ENCODE results near the gene SLC6A8.
"Not testable (repeated sequence)": the region's sequence is repeated elsewhere in the genome, so short reads cannot be mapped to it uniquely, and the experiment has no call there.

The SLC6A8 gene

DNA sequence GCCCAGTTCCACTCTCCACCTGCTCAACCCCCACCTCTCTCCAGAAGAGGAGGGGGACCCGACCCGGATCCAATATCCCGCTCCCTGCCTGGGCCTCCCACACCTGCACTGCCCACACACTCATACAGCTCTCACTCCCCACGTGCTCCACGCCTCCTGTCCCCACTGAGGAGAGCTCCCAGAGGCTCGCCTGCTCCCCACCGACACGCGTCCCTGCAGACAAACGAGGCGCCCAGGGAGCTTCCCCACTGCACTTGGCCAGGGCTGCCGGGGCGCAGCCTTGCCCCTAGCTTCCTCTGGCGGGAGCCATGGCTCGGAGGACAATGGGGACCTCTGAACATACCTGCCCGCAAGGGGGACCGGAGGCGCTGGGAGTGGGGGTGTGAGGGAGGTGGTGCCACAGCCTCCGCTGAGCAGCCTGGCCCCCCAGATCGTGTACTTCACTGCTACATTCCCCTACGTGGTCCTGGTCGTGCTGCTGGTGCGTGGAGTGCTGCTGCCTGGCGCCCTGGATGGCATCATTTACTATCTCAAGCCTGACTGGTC is 5.0 kb downstream of the SLC6A8 start:
- DNase-seq (ENCODE audit: low read depth, low spot score) = no peak

DNA sequence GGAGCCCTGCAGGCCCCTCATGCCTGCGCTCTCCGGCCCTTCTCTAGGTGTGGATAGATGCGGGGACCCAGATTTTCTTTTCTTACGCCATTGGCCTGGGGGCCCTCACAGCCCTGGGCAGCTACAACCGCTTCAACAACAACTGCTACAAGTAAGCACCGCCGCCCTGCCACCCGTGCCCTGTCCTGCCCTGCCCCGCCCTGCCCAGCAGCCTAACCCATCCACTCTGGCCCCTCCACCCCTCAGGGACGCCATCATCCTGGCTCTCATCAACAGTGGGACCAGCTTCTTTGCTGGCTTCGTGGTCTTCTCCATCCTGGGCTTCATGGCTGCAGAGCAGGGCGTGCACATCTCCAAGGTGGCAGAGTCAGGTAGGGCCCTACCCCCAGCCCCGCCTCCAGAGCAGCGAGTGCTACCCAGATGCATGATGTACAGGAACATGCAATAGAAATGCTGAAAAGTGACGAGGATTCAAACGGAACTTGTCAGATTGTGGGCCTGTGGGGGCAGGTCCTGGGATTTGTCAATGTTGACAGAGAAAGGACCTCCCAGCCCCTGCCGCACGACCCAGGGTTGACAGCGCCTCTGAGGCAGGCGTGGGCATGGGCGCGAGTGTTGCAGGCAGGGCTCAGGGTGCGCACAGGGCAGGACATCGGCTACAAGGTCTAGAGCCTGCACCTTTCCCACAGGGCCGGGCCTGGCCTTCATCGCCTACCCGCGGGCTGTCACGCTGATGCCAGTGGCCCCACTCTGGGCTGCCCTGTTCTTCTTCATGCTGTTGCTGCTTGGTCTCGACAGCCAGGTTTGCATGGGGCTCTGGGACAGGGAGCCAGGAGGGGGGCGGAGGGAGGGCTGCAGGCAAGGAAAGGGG is 5.7 kb downstream of the SLC6A8 start:
- DNase-seq (ENCODE audit: low read depth, low spot score) = no peak

DNA sequence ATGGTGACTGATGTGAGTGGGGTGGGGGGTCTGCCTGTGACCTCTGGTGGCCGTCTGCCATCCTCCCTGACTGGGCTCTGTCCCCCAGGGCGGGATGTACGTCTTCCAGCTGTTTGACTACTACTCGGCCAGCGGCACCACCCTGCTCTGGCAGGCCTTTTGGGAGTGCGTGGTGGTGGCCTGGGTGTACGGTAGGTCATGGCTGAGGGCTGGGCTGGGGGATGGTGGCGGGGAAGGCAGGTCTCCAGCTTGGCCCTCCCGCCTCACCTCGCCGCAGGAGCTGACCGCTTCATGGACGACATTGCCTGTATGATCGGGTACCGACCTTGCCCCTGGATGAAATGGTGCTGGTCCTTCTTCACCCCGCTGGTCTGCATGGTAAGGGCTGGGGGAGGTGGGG is 6.5 kb downstream of the SLC6A8 start:
- not testable (repeated sequence) for DNase-seq (ENCODE audit: low read depth, low spot score)

DNA sequence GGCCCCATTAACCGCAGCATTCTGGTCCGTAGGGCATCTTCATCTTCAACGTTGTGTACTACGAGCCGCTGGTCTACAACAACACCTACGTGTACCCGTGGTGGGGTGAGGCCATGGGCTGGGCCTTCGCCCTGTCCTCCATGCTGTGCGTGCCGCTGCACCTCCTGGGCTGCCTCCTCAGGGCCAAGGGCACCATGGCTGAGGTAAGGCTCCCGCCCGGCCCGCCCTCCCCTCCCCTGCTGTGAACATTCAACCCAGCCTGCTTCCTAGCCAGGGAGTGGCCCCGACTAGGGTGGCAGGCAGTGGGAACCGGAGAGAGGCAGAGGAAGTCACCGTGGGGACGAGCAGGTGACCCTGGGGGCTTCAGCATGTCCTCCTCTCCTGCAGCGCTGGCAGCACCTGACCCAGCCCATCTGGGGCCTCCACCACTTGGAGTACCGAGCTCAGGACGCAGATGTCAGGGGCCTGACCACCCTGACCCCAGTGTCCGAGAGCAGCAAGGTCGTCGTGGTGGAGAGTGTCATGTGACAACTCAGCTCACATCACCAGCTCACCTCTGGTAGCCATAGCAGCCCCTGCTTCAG is 7.1 kb downstream of the SLC6A8 start:
- no peak for DNase-seq (ENCODE audit: low read depth, low spot score)

DNA sequence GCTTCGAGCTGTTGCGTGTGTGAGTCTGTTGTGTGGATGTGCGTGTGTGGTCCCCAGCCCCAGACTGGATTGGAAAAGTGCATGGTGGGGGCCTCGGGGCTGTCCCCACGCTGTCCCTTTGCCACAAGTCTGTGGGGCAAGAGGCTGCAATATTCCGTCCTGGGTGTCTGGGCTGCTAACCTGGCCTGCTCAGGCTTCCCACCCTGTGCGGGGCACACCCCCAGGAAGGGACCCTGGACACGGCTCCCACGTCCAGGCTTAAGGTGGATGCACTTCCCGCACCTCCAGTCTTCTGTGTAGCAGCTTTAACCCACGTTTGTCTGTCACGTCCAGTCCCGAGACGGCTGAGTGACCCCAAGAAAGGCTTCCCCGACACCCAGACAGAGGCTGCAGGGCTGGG is 8.4 kb downstream of the SLC6A8 start:
- DNase-seq (ENCODE audit: low read depth, low spot score) = no peak

DNA sequence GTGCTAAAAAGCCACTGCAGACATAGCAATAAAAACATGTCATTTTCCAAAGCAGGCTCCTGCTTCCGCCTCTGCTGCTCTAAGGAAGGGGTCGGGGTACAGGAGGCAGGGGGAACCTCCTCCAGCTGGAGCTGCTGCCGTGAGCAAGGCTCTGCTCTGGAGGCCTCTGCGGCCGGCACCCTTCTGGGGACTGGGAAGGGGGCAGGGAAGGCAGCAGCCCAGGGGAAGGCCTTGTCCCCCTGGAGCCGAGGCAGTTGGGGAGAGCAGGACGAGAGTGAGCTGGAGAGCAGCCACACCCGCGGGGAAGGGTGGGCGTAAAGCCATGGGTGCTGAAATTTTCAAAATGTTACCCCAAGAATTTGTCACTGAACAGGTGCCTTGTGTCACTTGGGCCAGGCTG is 8.8 kb downstream of the SLC6A8 start:
- not testable (repeated sequence) for DNase-seq (ENCODE audit: low read depth, low spot score)

DNA sequence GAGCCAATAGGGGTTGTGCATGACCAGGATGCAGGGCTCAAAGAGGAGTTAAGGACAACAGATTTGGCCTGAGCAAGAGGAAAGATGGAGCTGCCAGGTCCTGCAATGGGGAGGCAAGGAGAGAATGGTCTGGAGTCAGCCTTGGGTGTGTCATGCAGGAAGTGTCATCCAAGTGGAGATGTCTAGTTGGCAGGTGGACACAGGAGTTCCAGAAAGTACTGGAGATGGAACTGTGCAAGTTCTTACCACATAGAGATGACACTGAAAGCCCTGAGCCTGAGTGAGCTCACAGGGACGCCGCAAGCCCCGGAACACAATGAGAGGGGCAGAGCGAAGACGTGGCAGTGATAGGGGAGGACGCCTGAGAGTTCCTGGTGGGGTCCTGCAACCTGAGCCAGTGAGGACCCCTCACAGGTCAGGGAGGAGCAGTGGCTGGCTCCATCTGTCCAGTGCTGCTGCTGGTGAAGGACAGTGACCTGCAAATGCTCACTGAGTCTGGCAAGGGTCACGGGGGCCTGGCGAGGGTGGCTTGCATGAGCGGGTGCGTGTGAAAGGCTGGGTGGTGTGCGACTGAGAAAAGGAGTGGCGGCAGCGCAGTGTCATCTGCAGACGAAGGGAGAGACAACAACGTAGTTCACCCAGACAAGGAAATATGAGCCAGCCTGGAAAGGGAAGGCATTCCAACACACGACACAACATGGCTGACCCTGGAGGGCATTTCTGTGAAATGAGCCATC is 9.4 kb downstream of the SLC6A8 start:
- not testable (repeated sequence) for DNase-seq (ENCODE audit: low read depth, low spot score)

DNA sequence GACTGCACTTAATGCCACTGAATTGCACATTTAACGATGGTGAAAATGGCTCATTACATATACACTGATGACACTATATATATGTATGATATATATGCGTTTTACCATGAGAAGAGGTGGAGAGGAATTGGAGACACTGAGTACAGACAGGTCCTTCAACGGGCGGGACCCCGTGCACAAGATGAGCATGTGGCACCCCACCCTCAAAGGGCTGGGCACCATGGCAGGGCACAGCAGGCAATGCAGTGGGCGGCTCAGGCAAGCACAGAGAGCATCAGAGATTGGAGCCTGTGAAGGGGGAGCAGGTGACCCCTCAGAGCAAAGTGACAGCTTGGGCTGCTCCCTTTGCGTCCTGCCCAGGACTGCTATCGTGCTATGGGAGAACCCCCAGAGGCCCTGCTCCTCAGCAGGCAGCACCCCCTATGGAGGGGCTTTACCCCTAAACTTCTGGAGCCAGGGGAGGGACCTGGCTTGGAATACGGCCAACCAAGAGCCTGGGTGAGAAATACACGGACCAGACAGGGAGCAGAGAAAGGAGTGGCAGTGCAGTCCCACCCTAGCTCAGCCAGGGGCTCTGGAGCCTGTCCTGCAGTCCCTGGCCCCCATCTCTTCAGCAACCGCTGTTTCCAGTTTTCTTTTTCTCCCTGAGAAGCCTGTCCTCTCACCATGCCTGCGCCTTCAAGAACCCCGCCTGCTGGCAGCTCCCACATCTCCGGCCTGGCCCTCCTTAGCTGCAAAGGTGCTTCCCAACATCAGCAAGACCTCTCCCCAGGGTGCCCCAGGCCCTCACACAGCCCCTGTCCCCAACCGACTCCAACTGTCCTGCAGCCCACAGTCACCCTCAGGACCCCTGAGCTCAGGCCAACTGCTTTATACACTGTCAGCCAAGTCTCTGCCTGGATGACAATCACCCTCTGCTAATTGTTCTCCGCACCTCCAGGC is 10.5 kb downstream of the SLC6A8 start:
- no peak for DNase-seq (ENCODE audit: low read depth, low spot score)

DNA sequence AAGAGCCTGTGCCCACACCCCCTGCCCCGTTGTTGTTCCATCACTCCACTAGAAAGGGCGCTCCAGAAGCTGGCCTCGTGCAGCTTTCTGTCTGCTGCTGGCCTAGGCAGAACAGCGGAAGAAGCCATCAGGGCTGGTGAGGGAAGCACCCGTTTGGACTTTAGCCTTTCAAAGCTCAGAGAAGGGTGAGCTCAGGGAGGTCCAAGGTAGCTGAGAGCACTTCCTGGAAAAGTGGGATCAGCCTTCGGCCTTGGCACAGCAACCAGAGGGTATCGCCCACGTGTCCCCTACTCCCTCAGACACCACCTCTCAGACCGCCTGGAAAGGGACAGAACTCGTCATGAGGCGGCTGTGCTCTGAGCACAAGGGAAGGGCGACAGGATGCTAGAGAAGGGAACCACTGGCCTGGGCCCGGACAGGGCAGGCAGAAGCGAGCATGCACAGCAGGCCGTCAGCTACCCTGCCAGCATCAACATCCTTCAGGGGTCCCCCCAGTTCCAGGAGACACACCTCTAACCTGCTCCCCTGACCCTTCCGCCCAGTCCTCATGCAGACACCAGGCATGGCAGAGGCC is 11.6 kb downstream of the SLC6A8 start:
- DNase-seq (ENCODE audit: low read depth, low spot score) = not testable (repeated sequence)

DNA sequence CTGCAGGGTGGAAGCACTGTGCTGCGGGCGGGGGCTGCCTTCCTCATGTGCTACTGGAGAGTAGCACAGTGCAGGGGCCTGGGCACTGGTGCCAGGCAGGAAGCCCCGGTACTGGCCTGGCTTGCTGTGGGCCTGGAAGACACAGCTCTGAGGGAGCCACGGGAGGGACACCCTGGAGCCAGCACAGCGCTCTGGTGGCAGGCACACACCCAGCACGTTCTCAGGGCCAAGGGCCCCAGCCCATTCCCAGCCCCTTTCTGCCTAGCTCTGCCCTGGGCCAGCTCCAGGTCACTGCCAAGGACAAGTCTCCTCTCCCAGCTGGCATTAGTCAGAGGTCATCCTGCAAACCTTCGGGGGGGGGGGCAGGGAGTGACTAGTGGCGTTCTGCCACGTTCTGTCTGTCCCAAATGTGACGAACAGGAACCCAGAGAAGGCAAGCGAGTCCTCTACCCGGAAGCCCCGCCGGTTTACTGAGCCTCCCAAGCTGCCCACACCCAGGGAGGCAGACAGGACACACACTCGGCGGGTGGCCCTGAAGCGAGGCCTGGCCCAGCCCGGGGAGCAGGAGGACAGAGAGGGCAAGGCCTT is 12.2 kb downstream of the SLC6A8 start:
- DNase-seq (ENCODE audit: low read depth, low spot score) = not testable (repeated sequence)

DNA sequence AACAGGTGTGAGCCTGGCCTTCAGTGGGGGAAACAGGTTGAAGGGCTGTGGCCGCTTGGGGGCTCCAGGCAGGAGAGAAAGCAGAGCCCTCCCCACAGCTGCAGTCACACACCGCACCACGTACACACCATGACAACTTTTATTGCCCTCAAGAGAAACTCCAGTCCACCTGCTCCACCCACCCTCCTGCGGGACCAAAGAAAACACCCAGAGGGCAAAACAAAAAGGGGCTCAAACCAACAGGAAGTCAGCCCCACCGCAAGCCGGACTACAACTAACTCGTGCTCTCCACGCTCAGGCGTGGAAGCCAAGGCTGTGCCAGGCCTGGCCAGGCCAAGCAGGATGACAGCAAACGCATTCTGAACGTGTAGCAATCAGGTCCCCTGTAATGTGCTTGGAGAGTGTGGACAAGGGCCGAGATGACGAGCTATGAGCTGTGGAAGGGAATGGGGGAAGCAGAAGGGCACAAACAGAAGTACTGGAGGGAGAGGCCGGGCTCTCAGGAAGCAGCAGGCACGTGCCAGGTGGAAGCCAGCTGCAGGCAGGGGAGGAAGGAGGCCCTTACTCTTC is 12.7 kb downstream of the SLC6A8 start:
- no peak for DNase-seq (ENCODE audit: low read depth, low spot score)

DNA sequence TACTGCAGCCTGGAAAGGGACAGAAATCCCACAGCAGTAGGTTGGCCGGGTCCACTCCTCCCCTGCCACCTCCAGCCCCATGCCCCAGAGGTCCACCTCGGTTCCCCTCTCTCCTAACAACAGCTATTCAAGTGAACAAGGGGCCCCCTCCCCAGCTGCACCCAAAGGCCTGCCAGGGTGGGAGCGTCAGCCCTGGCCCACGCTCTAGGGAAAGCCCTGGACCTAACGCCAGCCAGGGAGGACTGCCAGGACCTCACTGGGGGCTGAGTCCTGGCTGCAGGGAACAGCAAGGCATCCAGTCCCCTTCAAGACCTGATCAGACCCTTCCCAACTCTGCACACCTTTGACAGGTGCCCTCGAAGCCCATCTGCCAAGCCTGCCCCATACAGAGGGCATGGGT is 13.2 kb downstream of the SLC6A8 start:
- no peak for DNase-seq (ENCODE audit: low read depth, low spot score)

DNA sequence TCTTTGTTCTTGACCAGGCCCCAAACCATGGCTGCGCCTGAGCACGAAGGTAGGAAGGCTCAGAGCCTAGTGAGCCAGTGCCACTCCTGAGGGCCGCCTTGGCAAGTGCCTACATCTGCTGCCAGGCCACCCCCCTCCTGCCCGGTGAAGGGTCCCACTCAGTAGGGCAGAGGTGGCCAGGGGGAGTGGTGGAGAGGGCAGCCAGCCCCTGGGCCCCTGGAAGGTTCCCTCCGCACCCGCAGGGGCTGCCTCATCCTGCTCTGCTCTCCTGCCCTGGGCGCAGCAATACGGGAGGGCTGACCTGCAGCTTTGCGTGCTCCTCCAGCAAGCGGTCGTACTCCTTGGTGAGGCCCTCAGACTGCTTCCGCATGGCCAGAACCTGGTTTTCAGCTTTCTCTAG is 14.0 kb downstream of the SLC6A8 start:
- no peak for DNase-seq (ENCODE audit: low read depth, low spot score)

DNA sequence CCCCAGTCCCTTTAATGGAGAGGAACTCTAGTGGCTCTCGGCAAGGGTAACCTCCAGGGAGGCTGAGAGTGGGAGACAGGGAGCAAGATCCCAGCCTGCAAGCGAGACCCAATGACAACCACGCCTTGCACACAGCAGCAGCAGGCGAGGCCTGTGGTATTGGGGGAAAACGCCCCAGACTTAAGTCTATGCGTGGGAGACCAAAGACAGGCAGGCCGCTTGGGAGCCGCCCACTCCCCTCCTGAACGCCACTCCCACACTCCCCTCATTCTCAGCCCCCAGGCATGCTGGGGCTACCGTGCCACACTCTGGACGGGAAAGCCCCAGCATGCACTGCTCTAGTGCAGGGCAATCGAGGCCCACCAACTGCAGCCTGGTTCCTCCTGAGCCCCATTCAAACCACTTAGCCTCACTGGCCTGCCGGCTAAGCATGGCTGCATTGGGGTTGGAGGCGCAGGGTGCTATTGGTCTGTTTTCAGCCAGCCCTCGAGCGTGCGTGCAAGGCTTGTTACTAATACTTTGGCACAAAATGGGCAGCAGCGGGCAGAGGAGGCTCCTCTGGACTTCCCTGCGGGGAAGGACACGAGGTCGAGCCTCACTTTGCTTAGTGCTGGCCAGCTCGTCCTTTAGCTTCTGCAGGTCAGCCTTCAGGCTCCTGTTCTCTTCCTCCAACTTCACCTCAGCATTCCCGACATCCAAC is 14.8 kb downstream of the SLC6A8 start:
- no peak for DNase-seq (ENCODE audit: low read depth, low spot score)

DNA sequence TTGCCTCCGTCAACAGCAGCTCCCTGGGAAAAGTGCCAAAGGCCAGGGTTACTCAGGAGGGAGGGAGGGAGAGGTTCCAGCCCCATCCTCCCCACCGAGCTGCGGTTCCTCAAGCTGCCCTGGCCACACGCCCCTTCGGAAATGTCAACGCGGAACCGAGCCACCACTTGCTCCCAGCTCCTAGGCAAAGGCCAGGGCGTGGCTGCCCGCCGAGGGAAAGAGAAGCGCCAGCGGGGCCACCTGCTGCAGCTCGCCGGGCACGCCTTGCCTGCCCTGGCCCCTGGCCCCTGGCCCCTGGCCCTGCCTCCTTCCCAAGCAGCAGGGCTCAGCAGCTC is 15.3 kb downstream of the SLC6A8 start:
- DNase-seq (ENCODE audit: low read depth, low spot score) = no peak

DNA sequence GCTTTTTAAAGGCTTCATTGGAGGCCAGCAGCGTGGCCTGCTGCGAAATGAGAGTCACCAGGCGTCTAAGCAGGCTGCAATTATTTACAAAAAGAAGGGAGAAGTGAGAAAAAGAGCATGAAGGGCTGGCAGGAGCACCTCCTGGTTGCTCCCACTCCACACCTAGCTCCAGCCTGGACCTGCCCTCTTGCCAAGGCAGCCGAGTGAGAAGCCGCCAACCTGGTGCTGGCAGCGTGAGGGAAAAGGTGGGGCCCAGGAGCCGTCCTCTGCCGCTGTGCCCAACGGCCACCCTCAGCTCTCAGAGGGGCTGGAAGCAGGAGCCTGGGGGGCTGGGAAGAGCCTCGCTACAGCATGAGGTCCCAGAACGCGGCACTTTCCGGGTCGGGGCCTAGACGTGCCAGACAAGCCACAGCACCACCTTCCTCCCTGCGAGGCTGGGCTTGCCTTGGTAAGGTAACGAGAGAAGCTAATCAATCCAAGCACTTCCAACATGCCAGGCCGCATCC is 16.3 kb downstream of the SLC6A8 start:
- DNase-seq (ENCODE audit: low read depth, low spot score) = no peak

DNA sequence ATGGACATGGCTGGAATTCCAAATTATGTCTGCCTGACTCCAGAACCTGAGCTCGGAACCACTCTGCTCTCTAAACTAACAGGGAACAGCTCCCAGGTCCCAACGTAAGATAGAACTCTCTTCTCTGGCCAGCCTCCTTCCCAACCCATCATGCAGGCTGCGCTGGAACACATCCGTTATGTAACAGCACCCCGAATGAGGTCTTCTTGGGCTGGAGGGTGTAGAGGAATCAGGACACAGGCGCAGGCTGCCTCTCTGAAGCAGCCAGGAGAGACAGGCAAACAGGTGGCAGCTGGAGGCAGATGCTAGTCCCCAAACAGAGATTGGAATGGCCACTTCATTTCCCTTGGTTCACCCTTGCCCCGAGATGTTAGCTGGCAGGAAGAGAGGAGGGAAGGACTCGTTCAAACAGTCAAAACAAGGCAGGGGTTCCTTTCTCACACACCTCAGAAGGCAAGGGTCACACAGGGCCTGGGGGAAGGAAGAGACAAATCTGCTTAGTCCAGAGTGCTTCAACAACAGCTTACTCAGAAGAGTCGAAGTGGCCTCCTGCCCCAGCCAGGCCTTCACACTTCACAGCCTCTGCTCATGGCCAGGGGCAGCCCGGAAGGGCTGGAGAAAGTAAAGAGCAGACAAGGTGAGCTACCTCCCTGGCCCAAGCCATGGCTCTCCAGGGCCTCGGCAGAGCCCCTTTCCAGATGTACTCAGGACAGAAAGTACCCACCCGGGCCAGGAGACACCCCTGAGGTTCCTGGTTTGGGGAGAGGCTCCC is 17.1 kb downstream of the SLC6A8 start:
- not testable (repeated sequence) for DNase-seq (ENCODE audit: low read depth, low spot score)

DNA sequence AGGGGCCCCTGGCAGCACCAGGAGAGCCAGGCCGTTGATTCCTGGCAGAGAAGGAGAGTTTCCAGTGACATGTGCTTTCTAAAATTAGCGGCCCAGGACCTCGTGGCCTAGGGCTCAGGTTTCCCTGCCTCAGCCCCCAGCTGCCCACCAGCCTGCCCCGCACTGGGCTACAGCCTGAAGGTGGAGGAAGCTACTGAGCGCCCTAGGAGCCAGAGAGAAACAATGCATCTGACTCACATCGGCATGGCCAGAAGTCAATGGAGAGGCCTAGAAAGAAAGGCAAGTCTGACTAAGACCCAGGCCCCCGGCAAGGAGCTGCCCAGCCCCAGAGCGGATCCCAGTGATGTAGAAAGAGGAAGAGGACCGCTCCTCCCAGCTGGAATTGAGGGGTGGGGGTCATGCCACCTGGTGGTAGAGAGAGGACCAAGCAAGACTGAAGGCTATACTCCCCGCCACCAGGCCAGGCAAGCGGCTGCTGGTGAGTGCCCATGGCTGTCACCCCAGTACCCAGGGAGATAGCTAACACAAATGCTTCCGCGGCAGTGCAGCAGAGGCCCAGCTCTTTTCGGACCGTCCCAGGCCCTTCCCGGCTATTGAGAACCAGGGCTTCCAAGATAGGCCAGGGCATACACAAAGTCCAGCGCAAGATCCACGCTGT is 17.8 kb downstream of the SLC6A8 start:
- DNase-seq (ENCODE audit: low read depth, low spot score) = not testable (repeated sequence)

Measured in brain pericyte (primary cell).